Endothelial cell of umbilical vein (primary cell): ENCODE data around the gene ELOVL1. TPM values are rescaled to one million over a fixed set of nuclear protein-coding genes. Genes with fewer than 3 reads are reported as not detected.

Experiments
- BruUV-seq: library from RNA; stranded (reverse); fragments of 400-500 nt; replicated peaks from 2 replicates; lab custom pipeline; 2021; lab: Mats Ljungman, UMichigan
- CTCF ChIA-PET: fragments of 300-600, 350-600 bp; sonication (Branson Sonifier 250); formaldehyde crosslinking; loops from one replicate; lab custom pipeline; 2021; ENCODE audit warnings: antibody characterized with exemption, inconsistent platforms; lab: Charles Lee
- POLR2A ChIA-PET: fragments of 300-600, 350-600 bp; sonication (Branson Sonifier 250); formaldehyde crosslinking; loops from one replicate; lab custom pipeline; 2021; ENCODE audit warnings: antibody characterized with exemption, inconsistent platforms; lab: Charles Lee
- DNase-seq: peaks from one replicate; pipeline ENCODE4 v3.0.0-alpha.2; 2011; ENCODE audit warnings: low read depth, low spot score
- FAIRE-seq: peaks from 2 replicates; lab custom pipeline; 2011; peaks lifted over from hg19 to GRCh38; lab: Jason Lieb, UNC
- H2AFZ ChIP-seq: 2 replicates; pipeline ENCODE4 v1.6.0; 2012; ENCODE audit warnings: low read depth, low read length, control low read depth, inconsistent platforms
- H3K27ac ChIP-seq: 2 replicates; pipeline ENCODE4 v1.5.1; 2011; ENCODE audit warnings: low read depth, mild to moderate bottlenecking, control low read depth, low read length, moderate library complexity; ENCODE audit not compliant: insufficient read depth
- H3K27me3 ChIP-seq, 2 experiments: 2 replicates each; pipeline versions ENCODE4 v1.6.0 to v1.6.1; 2011; ENCODE audit warnings: low read length in 2 of 2, mixed read lengths in 1 of 2; ENCODE audit not compliant: control insufficient read depth in 2 of 2, insufficient read depth in 2 of 2
- H3K36me3 ChIP-seq, 2 experiments: 2 replicates in 1 of 2; 3 replicates in 1 of 2; pipeline ENCODE4 v1.5.1; 2011; ENCODE audit warnings: low read length in 2 of 2, mild to moderate bottlenecking in 1 of 2, moderate library complexity in 1 of 2; ENCODE audit not compliant: control insufficient read depth in 2 of 2, insufficient read depth in 2 of 2; ENCODE audit errors: extremely low read depth in 1 of 2
- H3K4me1 ChIP-seq: 3 replicates; pipeline ENCODE4 v1.5.1; 2011; ENCODE audit warnings: mild to moderate bottlenecking, low read length; ENCODE audit not compliant: control insufficient read depth, insufficient read depth; ENCODE audit errors: extremely low read depth
- H3K4me2 ChIP-seq: 2 replicates; pipeline ENCODE4 v1.6.1; 2011; ENCODE audit warnings: low read length, control low read depth, mixed read lengths; ENCODE audit not compliant: insufficient read depth
- H3K4me3 ChIP-seq, 3 experiments: fragments of 200-600 bp in 1 of 3; sonication (generic), shearing (Covaris generic) in 1 of 3; replicated peaks in 1 of 3; 2 replicates each; pipeline ENCODE4 v1.5.1; 2011 to 2016; ENCODE audit warnings: control low read depth in 3 of 3, low read length in 3 of 3, mild to moderate bottlenecking in 2 of 3, inconsistent platforms in 1 of 3, low read depth in 1 of 3, moderate library complexity in 1 of 3; ENCODE audit not compliant: insufficient read depth in 1 of 3
- H3K79me2 ChIP-seq: 2 replicates; pipeline ENCODE4 v1.6.0; 2012; ENCODE audit warnings: low read length, inconsistent platforms; ENCODE audit not compliant: control insufficient read depth, insufficient read depth
- H3K9ac ChIP-seq: replicated peaks from 2 replicates; pipeline ENCODE3; 2011; ENCODE audit warnings: low read length, control low read depth; ENCODE audit not compliant: insufficient read depth; ENCODE audit errors: extremely low read depth
- H3K9me1 ChIP-seq: replicated peaks from 3 replicates; pipeline ENCODE4 v1.6.0; 2011; ENCODE audit warnings: mild to moderate bottlenecking, low read length; ENCODE audit not compliant: control insufficient read depth, insufficient read depth; ENCODE audit errors: extremely low read depth
- H3K9me3 ChIP-seq: replicated peaks from 2 replicates; pipeline ENCODE4 v1.5.1; 2012; ENCODE audit warnings: low read length, inconsistent platforms; ENCODE audit not compliant: control insufficient read depth, insufficient read depth
- H4K20me1 ChIP-seq: replicated peaks from 2 replicates; pipeline ENCODE3; 2011; ENCODE audit warnings: mild to moderate bottlenecking, low read length; ENCODE audit not compliant: control insufficient read depth, insufficient read depth; ENCODE audit errors: extremely low read depth
- EZH2 ChIP-seq: IDR thresholded peaks from 2 replicates; pipeline ENCODE4 v1.6.1; 2012; ENCODE audit warnings: borderline replicate concordance, low read depth, mild to moderate bottlenecking, moderate library complexity, low read length, inconsistent platforms; ENCODE audit not compliant: severe bottlenecking
- GATA2 ChIP-seq: IDR thresholded peaks from 2 replicates; pipeline ENCODE4 v1.7.0; 2011; ENCODE audit warnings: low read depth, mild to moderate bottlenecking, moderate library complexity, mixed read lengths, low read length; ENCODE audit not compliant: insufficient read length, insufficient read depth
- JUN ChIP-seq: IDR thresholded peaks from 2 replicates; pipeline ENCODE4 v1.6.1; 2011; ENCODE audit warnings: borderline replicate concordance, low read depth; ENCODE audit not compliant: insufficient read length, insufficient read depth
- MYC ChIP-seq: IDR thresholded peaks from one replicate; pipeline ENCODE4 v1.6.1; 2011; ENCODE audit warnings: mild to moderate bottlenecking, low read depth, low read length
- POLR2A ChIP-seq: IDR thresholded peaks from 2 replicates; pipeline ENCODE4 v1.6.1; 2012; ENCODE audit warnings: low read depth, mild to moderate bottlenecking, control low read depth, low read length
- POLR2AphosphoS5 ChIP-seq: IDR thresholded peaks from 2 replicates; pipeline ENCODE4 v1.6.1; 2012; ENCODE audit warnings: low read depth, mild to moderate bottlenecking, control low read depth, low read length, moderate library complexity; ENCODE audit not compliant: insufficient read depth
- dilution Hi-C: fragments of 300-500 bp; cut with MboI; formaldehyde crosslinking; loops from one replicate; pipeline ENCODE4 v1.15.0; 2019; ENCODE audit warnings: low sequenced_read_pairs; ENCODE audit not compliant: extremely low pct_ligation_motif_present
- intact Hi-C: fragments of 100-400 bp; cut with micrococcal nuclease; formaldehyde crosslinking; loops from one replicate; pipeline ENCODE4 v1.10.0; 2022
- polyA plus RNA-seq, 4 experiments: library from polyadenylated mRNA; depleted of rRNA in 3 of 4; stranded (reverse) in 3 of 4; unstranded in 1 of 4; fragments of >200 nt; gene quantifications; 2 replicates each; pipeline versions ENCODE4 v1.2.1 to v1.2.3, GENCODE V29; 2011 to 2012; ENCODE audit warnings: missing spikeins in 1 of 4
- total RNA-seq: library from RNA; stranded (reverse); gene quantifications from 2 replicates; pipeline ENCODE4 v1.2.3, GENCODE V29; 2021
- TF ChIP-seq, protein P1 (sequence below), 2 donors: IDR thresholded peaks; 1 replicate in 1 of 2; 2 replicates in 1 of 2; pipeline ENCODE4 v1.5.1; 2011; ENCODE audit warnings: low read length in 2 of 2, mild to moderate bottlenecking in 2 of 2, moderate library complexity in 2 of 2, control low read depth in 1 of 2, inconsistent platforms in 1 of 2, low read depth in 1 of 2; ENCODE audit not compliant: insufficient read depth in 1 of 2; ENCODE audit errors: extremely low read depth in 1 of 2

ELOVL1 gene
- total and polyA plus RNA-seq, 2 donors (not counting 3 experiments of a cell fraction or from before 2014, with no cell fraction given) = 134 to 303 TPM

DNA sequence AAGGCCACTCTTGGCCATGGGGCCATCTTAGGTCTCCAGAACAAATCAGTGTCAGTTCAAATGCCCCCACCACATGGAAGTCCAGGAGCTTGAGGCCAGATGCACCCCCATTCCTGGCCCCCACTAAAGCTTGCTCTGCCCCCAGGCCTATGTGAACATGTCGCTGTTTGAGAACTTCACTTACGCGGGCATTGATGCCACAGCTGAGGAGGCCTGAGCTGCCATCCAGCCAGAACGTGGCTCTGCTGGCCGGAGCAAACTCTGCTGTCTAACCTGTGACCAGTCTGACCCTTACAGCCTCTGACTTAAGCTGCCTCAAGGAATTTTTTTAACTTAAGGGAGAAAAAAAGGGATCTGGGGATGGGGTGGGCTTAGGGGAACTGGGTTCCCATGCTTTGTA, 45.3 kb downstream of the ELOVL1 start:
- DNase-seq (no peak), FAIRE-seq (no peak)
- H4K20me1 ChIP-seq = no peaks in the 10 kb centered on the region
- CTCF ChIA-PET = interaction anchor here (1.5 to 1.7 kb wide), 2 partner anchors 92 to 96 kb away, joined by 3 to 6 read pairs; no protein-coding TSS in a partner anchor
- H3K27me3 ChIP-seq = no peaks in the 10 kb centered on the region
- POLR2A ChIA-PET = no interaction called here
- H2AFZ ChIP-seq = no peak overlapping the region
- H3K36me3 ChIP-seq = peaks cover 37 to 60% of the 10 kb centered on the region in 2 experiments
- H3K4me1 ChIP-seq = no peaks in the 10 kb centered on the region
- dilution Hi-C loops = no loop called here
- TF ChIP-seq POLR2AphosphoS5 (peak; percentile 16), POLR2A (peak; percentile 20)
- TF ChIP-seq, protein P1, sequence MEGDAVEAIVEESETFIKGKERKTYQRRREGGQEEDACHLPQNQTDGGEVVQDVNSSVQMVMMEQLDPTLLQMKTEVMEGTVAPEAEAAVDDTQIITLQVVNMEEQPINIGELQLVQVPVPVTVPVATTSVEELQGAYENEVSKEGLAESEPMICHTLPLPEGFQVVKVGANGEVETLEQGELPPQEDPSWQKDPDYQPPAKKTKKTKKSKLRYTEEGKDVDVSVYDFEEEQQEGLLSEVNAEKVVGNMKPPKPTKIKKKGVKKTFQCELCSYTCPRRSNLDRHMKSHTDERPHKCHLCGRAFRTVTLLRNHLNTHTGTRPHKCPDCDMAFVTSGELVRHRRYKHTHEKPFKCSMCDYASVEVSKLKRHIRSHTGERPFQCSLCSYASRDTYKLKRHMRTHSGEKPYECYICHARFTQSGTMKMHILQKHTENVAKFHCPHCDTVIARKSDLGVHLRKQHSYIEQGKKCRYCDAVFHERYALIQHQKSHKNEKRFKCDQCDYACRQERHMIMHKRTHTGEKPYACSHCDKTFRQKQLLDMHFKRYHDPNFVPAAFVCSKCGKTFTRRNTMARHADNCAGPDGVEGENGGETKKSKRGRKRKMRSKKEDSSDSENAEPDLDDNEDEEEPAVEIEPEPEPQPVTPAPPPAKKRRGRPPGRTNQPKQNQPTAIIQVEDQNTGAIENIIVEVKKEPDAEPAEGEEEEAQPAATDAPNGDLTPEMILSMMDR (IDR thresholded peaks at IDR 0.05; ENCODE audit: extremely low read depth in 1 of 2, insufficient read depth in 1 of 2, low read depth in 1 of 2, low read length in 2 of 2) = no peak
- no peak overlapping the region for H3K4me2 ChIP-seq
- BruUV-seq = no TSS peak
- no peak overlapping the region for H3K27ac ChIP-seq
- H3K79me2 ChIP-seq = no peaks in the 10 kb centered on the region
- no peaks in the 10 kb centered on the region for H3K9me3 ChIP-seq
- H3K9me1 ChIP-seq = no peaks in the 10 kb centered on the region
- intact Hi-C loops = no loop called here
- no peak overlapping the region for H3K4me3 ChIP-seq
- no peak overlapping the region for H3K9ac ChIP-seq

DNA sequence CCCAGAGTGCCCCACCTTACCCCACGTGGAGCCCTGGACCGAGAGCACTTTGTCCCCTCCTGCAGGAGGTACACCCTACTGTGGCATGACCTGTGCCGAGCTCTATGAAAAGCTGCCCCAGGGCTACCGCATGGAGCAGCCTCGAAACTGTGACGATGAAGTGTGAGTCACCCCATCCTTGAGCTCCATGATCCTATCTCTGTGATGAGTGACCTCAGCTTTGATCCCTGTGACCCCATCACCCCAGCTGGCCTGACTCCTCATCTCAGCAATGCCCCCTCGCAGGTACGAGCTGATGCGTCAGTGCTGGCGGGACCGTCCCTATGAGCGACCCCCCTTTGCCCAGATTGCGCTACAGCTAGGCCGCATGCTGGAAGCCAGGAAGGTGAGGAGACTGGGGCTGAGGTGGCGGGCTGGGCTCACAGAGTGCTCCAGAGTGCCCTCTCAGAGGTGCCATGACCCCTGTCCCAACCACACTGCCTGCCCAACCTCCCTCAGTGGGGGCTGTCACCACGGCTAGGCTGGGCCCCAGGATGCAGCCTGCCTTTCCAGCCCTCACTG, 46.4 kb downstream of the ELOVL1 start:
- DNase-seq = no peak
- H3K9me1 ChIP-seq = no peaks in the 10 kb centered on the region
- peaks cover 41 to 71% of the 10 kb centered on the region in 2 experiments for H3K36me3 ChIP-seq
- no peaks in the 10 kb centered on the region for H3K4me1 ChIP-seq
- H3K79me2 ChIP-seq = no peaks in the 10 kb centered on the region
- intact Hi-C loops = no loop called here
- no peak overlapping the region for H2AFZ ChIP-seq
- no peaks in the 10 kb centered on the region for H3K27me3 ChIP-seq
- no peak overlapping the region for H3K27ac ChIP-seq
- ChIA-PET CTCF (interaction anchor here (0.8 to 2.3 kb wide), 3 partner anchors 47 to 94 kb away, joined by 3 to 8 read pairs (median 5); partner anchors contain the start of gene ELOVL1), POLR2A (interaction anchor here (0.9 to 1.4 kb wide), 2 partner anchors 12 to 27 kb away, joined by 3 read pairs; no protein-coding TSS in a partner anchor)
- FAIRE-seq = no peak
- BruUV-seq = no TSS peak
- no peaks in the 10 kb centered on the region for H3K9me3 ChIP-seq
- H3K4me2 ChIP-seq = no peak overlapping the region
- dilution Hi-C loops = no loop called here
- H4K20me1 ChIP-seq = no peaks in the 10 kb centered on the region
- TF ChIP-seq POLR2A = no peak
- TF ChIP-seq JUN = no peak
- TF ChIP-seq POLR2AphosphoS5 = peak; percentile 20
- no peak for TF ChIP-seq MYC
- no peak for TF ChIP-seq EZH2
- TF ChIP-seq GATA2 = no peak
- H3K4me3 ChIP-seq = no peak overlapping the region
- no peak overlapping the region for H3K9ac ChIP-seq
